K562 (cell line): ENCODE results near the gene RPLP2. TPM values are rescaled to one million over a fixed set of nuclear protein-coding genes. Genes with fewer than 3 reads are reported as not detected.

Experiments used
- ARID1B ChIP-seq: fragments of 450-650 bp; IDR thresholded peaks from 2 replicates; pipeline ENCODE4 v1.6.1; 2016; ENCODE audit warnings: antibody characterized with exemption, mild to moderate bottlenecking, inconsistent platforms
- ATF7 ChIP-seq: fragments of 450-650 bp; IDR thresholded peaks from 2 replicates; pipeline ENCODE4 v1.7.1; 2014; ENCODE audit warnings: mild to moderate bottlenecking, moderate library complexity
- FOXM1 ChIP-seq, 2 experiments: fragments of 450-650 bp in 1 of 2; sonication (generic) in 1 of 2; formaldehyde crosslinking in 1 of 2; IDR thresholded peaks; 2 replicates each; pipeline versions ENCODE4 v1.6.1 to v1.9.0; 2017 to 2022; ENCODE audit warnings: low read depth in 2 of 2, mild to moderate bottlenecking in 2 of 2, missing genetic modification reagents in 1 of 2, moderate library complexity in 1 of 2
- MTA3 ChIP-seq: fragments of 450-650 bp; formaldehyde crosslinking; IDR thresholded peaks from 2 replicates; pipeline ENCODE4 v1.6.1; 2017; ENCODE audit warnings: mild to moderate bottlenecking, borderline replicate concordance
- NR2C1 ChIP-seq, 2 experiments: fragments of 450-650 bp; IDR thresholded peaks; 2 replicates each; pipeline ENCODE4 v1.6.1; 2017; ENCODE audit warnings: mild to moderate bottlenecking in 2 of 2, antibody characterized with exemption in 1 of 2, inconsistent platforms in 1 of 2, missing compliant biosample characterization in 1 of 2, missing genetic modification characterization in 1 of 2
- REST ChIP-seq, 2 experiments: fragments of 450-650 bp; formaldehyde crosslinking in 1 of 2; IDR thresholded peaks; 2 replicates each; pipeline versions ENCODE4 v1.4.0 to v1.6.1; 2014 to 2020; ENCODE audit warnings: mild to moderate bottlenecking in 2 of 2, borderline replicate concordance in 1 of 2, low read depth in 1 of 2
- ZFX ChIP-seq: sonication (generic); formaldehyde crosslinking; IDR thresholded peaks from 2 replicates; pipeline ENCODE4 v1.8.0; 2022; ENCODE audit warnings: mild to moderate bottlenecking, missing genetic modification reagents, moderate library complexity
- ZNF384 ChIP-seq: IDR thresholded peaks from 2 replicates; pipeline ENCODE4 v1.6.1; 2012; ENCODE audit warnings: low read depth, low read length, improper control_type of control experiment
- ZNF592 ChIP-seq: fragments of 450-650 bp; IDR thresholded peaks from 2 replicates; pipeline ENCODE4 v1.6.1; 2017; ENCODE audit warnings: antibody characterized with exemption, mild to moderate bottlenecking
- ZNF740 ChIP-seq, 3 experiments: fragments of 200-800 bp in 1 of 3; sonication (Bioruptor generic) in 1 of 3; sonication (generic) in 1 of 3; formaldehyde crosslinking in 1 of 3; IDR thresholded peaks; 2 replicates each; pipeline versions ENCODE4 v1.6.1 to v1.8.0; 2016 to 2022; ENCODE audit warnings: mild to moderate bottlenecking in 2 of 3, missing compliant biosample characterization in 2 of 3, missing genetic modification characterization in 2 of 3, missing genetic modification reagents in 1 of 3
- polyA plus RNA-seq, 8 experiments: library from polyadenylated mRNA; depleted of rRNA in 4 of 8; stranded (reverse) in 5 of 8; unstranded in 3 of 8; fragments of >200 nt; fragmentation: Nextera tagmentation in 2 of 8; fragmentation: Illumina TruSeq in 1 of 8; extraction: Ambion mirVana in 2 of 8; extraction: Trizol in 1 of 8; gene quantifications; 2 replicates each; pipeline versions ENCODE4 v1.2.1 to v1.2.3, GENCODE V29; 2011 to 2014; ENCODE audit warnings: inconsistent platforms in 1 of 8, missing spikeins in 1 of 8
- total RNA-seq, 7 experiments: library from RNA; depleted of rRNA in 6 of 7; stranded (reverse); fragments of >200 nt in 6 of 7; fragmentation: Illumina TruSeq in 2 of 7; extraction: Trizol in 2 of 7; gene quantifications; 2 replicates each; pipeline versions ENCODE4 v1.2.1 to v1.2.3, GENCODE V29; 2011 to 2021; ENCODE audit warnings: low replicate concordance in 1 of 7

RPLP2 gene
- total and polyA plus RNA-seq, 9 of the 15 experiments (the other 6 are each of a cell fraction or from before 2014, with no cell fraction given), result 528 to 3,807 (median 1,633) TPM

- TF ChIP-seq REST (IDR thresholded peaks at IDR 0.05; ENCODE audit: borderline replicate concordance) (peak; percentile 86), REST (CRISPR knock-in tag; IDR thresholded peaks at IDR 0.05; ENCODE audit: low read depth) (no peak), ZFX (peak; percentile 58; the same call in 1 of the 2 replicates), NR2C1 (IDR thresholded peaks at IDR 0.05) (no peak), NR2C1 (tag; IDR thresholded peaks at IDR 0.05) (no peak), ATF7 (0 out of 2 replicates have a peak, but pooled peaks have one; percentile 25), ARID1B (no peak), ZNF740 (CRISPR knock-in tag; IDR thresholded peaks at IDR 0.05) (no peak), ZNF740 (tag; IDR thresholded peaks at IDR 0.05) (no peak), FOXM1 (IDR thresholded peaks at IDR 0.05; ENCODE audit: low read depth) (no peak), FOXM1 (CRISPR knock-in tag; IDR thresholded peaks at IDR 0.05; ENCODE audit: low read depth) (peak; percentile 7; the same call in 1 of the 2 replicates), MTA3 (peak; percentile 70; the same call in 1 of the 2 replicates), ZNF384 (peak; percentile 63), ZNF592 (peak; percentile 79)
Measured at GRCh38 chr11:777288-778255, 32.2 kb upstream of the RPLP2 start, which contains the start of gene GATD1 (continued).
